Common myeloid progenitor, CD34-positive (primary cell): ENCODE measurements around the gene SMARCE1.

Experiments
- CTCF ChIA-PET: fragments of 350-600 bp; sonication (Branson Sonifier 250); formaldehyde crosslinking; loops from one replicate; lab custom pipeline; 2021; ENCODE audit warnings: antibody characterized with exemption; lab: Charles Lee
- POLR2A ChIA-PET: fragments of 350-600 bp; sonication (Branson Sonifier 250); formaldehyde crosslinking; loops from one replicate; lab custom pipeline; 2021; ENCODE audit warnings: antibody characterized with exemption; lab: Charles Lee
- DNase-seq, 3 donors: peaks; one replicate each; pipeline versions ENCODE4 v3.0.0 to v3.0.0-alpha.2; 2013
- H3K27ac ChIP-seq, 2 experiments: 1 replicate in 1 of 2; 2 replicates in 1 of 2; pipeline ENCODE4 v1.7.0; 2013; ENCODE audit warnings: inconsistent platforms in 2 of 2, low read length in 2 of 2, mild to moderate bottlenecking in 2 of 2, low read depth in 1 of 2, moderate library complexity in 1 of 2; ENCODE audit not compliant: severe bottlenecking in 2 of 2, insufficient read depth in 1 of 2, poor library complexity in 1 of 2
- H3K27me3 ChIP-seq, 5 experiments: replicated peaks in 2 of 5; 1 replicate in 3 of 5; 2 replicates in 2 of 5; pipeline versions ENCODE4 v1.6.1 to v1.7.0; 2013; ENCODE audit warnings: low read length in 4 of 5, mild to moderate bottlenecking in 2 of 5, moderate library complexity in 2 of 5, inconsistent platforms in 1 of 5; ENCODE audit not compliant: insufficient read depth in 5 of 5, control insufficient read depth in 4 of 5
- H3K36me3 ChIP-seq, 4 experiments: 1 replicate in 2 of 4; 2 replicates in 2 of 4; pipeline versions ENCODE4 v1.6.1 to v1.7.0; 2013; ENCODE audit warnings: low read length in 3 of 4, control low read depth in 1 of 4, mild to moderate bottlenecking in 1 of 4; ENCODE audit not compliant: control insufficient read depth in 4 of 4, insufficient read depth in 4 of 4
- H3K4me1 ChIP-seq, 4 experiments: 1 replicate in 3 of 4; 2 replicates in 1 of 4; pipeline versions ENCODE4 v1.6.1 to v1.7.1; 2013; ENCODE audit warnings: low read length in 3 of 4, mild to moderate bottlenecking in 3 of 4, control low read depth in 1 of 4, inconsistent platforms in 1 of 4, moderate library complexity in 1 of 4; ENCODE audit not compliant: control insufficient read depth in 4 of 4, insufficient read depth in 4 of 4; ENCODE audit errors: control extremely low read depth in 1 of 4
- H3K4me3 ChIP-seq, 7 experiments: 1 replicate in 4 of 7; 2 replicates in 3 of 7; pipeline versions ENCODE4 v1.5.1 to v1.7.0; 2013; ENCODE audit warnings: mild to moderate bottlenecking in 7 of 7, low read length in 6 of 7, moderate library complexity in 6 of 7, inconsistent platforms in 2 of 7, low read depth in 2 of 7, control low read depth in 1 of 7; ENCODE audit not compliant: insufficient read depth in 4 of 7, control insufficient read depth in 1 of 7; ENCODE audit errors: extremely low read depth in 1 of 7
- H3K9me3 ChIP-seq, 5 experiments: 1 replicate in 4 of 5; 2 replicates in 1 of 5; pipeline versions ENCODE4 v1.6.1 to v1.7.1; 2013; ENCODE audit warnings: low read length in 4 of 5, mild to moderate bottlenecking in 2 of 5, inconsistent platforms in 1 of 5, low read depth in 1 of 5, moderate library complexity in 1 of 5; ENCODE audit not compliant: control insufficient read depth in 4 of 5, insufficient read depth in 2 of 5; ENCODE audit errors: control extremely low read depth in 1 of 5
- WGBS: methylation state at CpG from one replicate; pipeline ENCODE4 v1.1.5; 2013; ENCODE audit not compliant: insufficient coverage; 5-methylcytosine and 5-hydroxymethylcytosine counted together

The SMARCE1 gene

DNA sequence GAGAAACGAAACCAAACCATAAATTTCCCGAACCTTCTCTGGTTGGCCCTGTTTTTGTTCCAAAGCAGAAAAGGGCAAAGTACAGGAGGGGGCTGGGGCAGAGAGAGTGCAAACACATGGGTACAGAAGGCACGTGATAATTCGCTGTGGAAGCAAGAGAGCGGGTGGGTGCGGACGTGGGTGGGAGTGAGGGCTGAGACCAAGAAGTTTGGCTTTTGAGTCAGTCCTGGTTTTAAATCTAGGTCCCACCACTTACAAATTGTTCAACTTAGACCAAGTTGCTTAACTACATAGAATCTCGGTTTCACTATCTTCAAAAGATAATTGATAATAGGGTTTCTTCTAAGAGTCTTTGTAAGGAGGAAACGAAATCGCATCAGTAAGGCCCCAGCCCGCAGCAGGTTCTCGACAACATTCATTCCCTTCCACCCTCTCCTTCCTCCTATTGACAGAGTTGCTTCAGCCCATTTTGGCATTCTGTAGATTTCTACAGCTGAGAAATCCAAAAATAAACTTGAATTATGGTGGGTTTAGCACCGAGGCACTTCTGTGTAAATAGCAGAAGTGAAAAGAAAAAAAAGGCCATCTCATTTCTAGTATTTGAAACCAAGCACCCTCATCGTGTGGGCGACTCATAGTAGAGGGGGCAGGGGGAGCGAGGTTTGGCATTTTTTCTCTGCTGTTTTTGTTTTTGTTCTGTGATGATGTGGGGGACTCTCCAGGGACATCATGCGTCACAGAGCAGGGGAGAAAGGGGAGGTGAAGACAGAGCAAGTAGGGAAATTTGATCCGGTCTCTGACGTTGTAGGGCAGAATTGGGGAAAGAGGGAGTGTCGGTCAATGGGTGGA lies 48.8 kb downstream of the SMARCE1 start:
- peaks cover 0 to 33% (median 15%) of the 10 kb centered on the region in 4 experiments for H3K4me1 ChIP-seq

DNA sequence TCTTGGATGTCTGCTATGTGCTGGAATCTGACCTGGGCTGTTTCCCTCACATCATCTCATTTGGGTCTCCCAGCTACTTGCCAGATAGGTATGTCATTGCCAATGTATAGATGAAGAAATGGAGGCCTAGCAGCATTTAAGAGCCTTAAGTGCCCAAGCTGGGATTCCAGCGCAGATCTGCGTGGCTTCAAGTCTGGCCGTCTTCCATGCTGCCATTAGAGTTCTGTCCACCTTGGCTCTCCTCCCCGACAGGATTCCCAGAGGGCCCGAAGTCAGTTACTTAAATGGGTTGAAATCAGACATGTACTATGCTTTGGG lies 49.4 kb downstream of the SMARCE1 start:
- Histone ChIP-seq H3K9me3 (no peaks in the 10 kb centered on the region), H3K27ac (no peak overlapping the region)

More for the DNA sequence above, 48.8 kb downstream of the SMARCE1 start:
- Histone ChIP-seq H3K27ac (no peak overlapping the region), H3K27me3 (no peaks in the 10 kb centered on the region), H3K9me3 (no peaks in the 10 kb centered on the region), H3K36me3 (no peaks in the 10 kb centered on the region), H3K4me3 (no peak overlapping the region)
- 88% methylated on average over 7 of the region's 20 CpGs for whole genome bisulfite sequencing
- ChIA-PET POLR2A (no interaction called here), CTCF (interaction anchor here (1.3 kb wide), 1 partner anchor 38 kb away, joined by 4 read pairs; no protein-coding TSS in a partner anchor)
- peak; percentile 49 to 75 (median 69) for DNase-seq

DNA sequence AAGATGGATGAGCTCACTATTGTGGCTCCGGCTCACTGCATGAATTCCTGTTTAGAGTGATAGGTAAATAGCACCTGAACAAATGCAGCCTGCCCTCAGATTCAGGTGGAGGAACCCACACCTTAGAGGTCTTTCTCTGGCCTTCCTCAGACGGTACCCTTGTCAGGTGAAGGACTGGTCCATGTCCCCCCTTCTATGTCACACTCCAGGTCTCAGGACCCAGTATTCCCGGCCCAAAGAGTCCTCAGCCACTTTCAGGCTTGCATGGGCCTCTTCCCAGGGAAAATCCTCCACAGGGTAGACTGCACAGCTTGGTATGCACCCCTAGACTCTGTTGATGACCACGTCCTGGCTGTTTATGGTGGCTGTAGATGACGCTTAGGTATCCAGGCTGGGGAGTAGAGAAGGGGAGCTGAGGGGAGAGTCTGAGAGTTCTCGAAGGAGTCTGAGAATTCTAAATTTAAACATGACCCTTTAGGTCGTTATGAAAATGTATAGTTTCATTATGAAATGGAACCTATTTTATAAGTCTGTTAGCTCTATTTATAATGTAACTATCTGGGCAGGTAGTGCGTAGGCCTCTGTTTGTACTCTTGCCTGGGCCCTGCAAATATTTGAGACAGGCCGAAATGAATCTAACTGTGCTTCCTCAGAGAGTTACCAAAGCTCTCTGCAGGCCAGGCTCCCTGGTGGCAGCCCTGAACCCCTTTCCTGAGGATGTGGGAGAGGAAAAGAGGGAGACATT lies 49.9 kb downstream of the SMARCE1 start:
- CTCF ChIA-PET, result interaction anchor here (1.1 to 1.3 kb wide), 2 partner anchors 14 to 37 kb away, joined by 3 to 4 read pairs; no protein-coding TSS in a partner anchor
- H3K4me1 ChIP-seq, result peaks cover 0 to 33% (median 15%) of the 10 kb centered on the region in 4 experiments

More for the DNA sequence above, 49.4 kb downstream of the SMARCE1 start:
- Histone ChIP-seq H3K36me3 (no peaks in the 10 kb centered on the region), H3K4me1 (peaks cover 0 to 33% (median 15%) of the 10 kb centered on the region in 4 experiments), H3K27me3 (no peaks in the 10 kb centered on the region), H3K4me3 (no peak overlapping the region)
- DNase-seq, result no peak
- ChIA-PET CTCF (interaction anchor here (1.1 to 1.3 kb wide), 2 partner anchors 14 to 37 kb away, joined by 3 to 4 read pairs; no protein-coding TSS in a partner anchor), POLR2A (no interaction called here)
- WGBS, result 87% methylated on average over 5 of the region's 5 CpGs

DNA sequence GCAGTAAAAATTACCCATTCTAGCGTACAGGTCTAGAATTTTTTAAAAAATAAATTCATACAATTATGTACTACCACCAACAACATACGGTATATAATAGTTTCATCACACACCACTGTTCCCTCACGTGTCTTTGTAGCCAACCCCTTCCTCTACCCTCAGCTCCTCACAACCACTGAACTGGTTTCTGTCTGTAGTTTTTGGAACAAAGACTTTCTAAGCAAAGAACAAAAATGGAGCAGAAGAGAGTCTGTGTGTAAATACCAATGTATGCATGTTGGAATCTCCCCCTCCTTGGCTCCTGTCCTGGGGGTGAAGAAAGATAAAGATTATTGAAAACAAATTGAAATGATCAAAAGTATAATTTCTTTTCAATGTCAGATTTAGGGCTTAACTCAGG lies 50.5 kb downstream of the SMARCE1 start:
- no peak overlapping the region for H3K4me3 ChIP-seq
- no peak for DNase-seq

More for the DNA sequence above, 49.9 kb downstream of the SMARCE1 start:
- Histone ChIP-seq H3K27me3 (no peaks in the 10 kb centered on the region), H3K27ac (no peak overlapping the region), H3K9me3 (no peaks in the 10 kb centered on the region), H3K36me3 (no peaks in the 10 kb centered on the region), H3K4me3 (no peak overlapping the region)
- DNase-seq, result no peak
- 93% methylated on average over 6 of the region's 9 CpGs for WGBS
- POLR2A ChIA-PET, result no interaction called here

DNA sequence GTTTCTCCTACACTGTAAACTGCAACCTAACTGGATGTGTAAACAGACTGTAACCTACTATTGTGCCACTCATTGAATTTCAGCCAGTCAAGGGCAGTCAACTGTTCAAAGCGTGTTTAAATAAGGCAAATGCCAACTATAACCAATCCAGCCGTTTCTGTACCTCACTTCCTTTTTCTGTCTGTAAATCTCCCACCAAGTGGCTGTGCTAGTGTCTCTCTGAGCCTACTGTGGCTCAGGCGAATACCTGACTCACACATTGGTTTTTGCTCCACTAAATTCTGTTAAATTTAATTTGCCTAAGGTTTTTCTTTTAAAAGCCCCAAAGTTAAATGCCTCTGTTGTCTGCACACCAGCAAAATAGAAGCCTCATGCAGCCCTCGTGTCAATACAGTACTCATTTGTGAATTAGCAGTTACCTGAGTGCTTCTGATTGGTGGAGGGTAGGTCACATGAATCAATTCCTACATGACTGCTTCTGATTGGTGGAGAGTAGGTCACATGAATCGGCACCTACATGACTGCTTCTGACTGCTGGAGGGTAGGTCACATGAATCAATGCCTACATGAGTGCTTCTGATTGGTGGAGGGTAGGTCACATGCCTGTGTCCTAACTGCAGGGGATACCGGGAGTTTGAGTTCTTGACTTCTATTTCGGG lies 51.2 kb downstream of the SMARCE1 start:
- CTCF ChIA-PET, result no interaction called here
- H3K36me3 ChIP-seq, result no peaks in the 10 kb centered on the region
- H3K4me1 ChIP-seq, result peaks cover 0 to 30% (median 14%) of the 10 kb centered on the region in 4 experiments
- POLR2A ChIA-PET, result interaction anchor here (0.7 kb wide), 1 partner anchor 11 kb away, joined by 3 read pairs; no protein-coding TSS in a partner anchor
- H3K27me3 ChIP-seq, result no peaks in the 10 kb centered on the region
- peak in 2 of 3 donors; percentile 57 to 68 for DNase-seq
- no peak overlapping the region for H3K27ac ChIP-seq
- no peaks in the 10 kb centered on the region for H3K9me3 ChIP-seq
- WGBS, result 71% methylated on average over 7 of the region's 7 CpGs
- no peak overlapping the region for H3K4me3 ChIP-seq

More for the DNA sequence above, 50.5 kb downstream of the SMARCE1 start:
- Histone ChIP-seq H3K27me3 (no peaks in the 10 kb centered on the region), H3K27ac (no peak overlapping the region), H3K4me1 (peaks cover 0 to 33% (median 15%) of the 10 kb centered on the region in 4 experiments), H3K36me3 (no peaks in the 10 kb centered on the region), H3K9me3 (no peaks in the 10 kb centered on the region)
- no CpG with 5 or more reads among the region's 3 CpGs for WGBS
- CTCF ChIA-PET, result interaction anchor here (1.1 kb wide), 1 partner anchor 13 kb away, joined by 3 read pairs; no protein-coding TSS in a partner anchor
- POLR2A ChIA-PET, result interaction anchor here (0.7 kb wide), 1 partner anchor 12 kb away, joined by 3 read pairs; no protein-coding TSS in a partner anchor

DNA sequence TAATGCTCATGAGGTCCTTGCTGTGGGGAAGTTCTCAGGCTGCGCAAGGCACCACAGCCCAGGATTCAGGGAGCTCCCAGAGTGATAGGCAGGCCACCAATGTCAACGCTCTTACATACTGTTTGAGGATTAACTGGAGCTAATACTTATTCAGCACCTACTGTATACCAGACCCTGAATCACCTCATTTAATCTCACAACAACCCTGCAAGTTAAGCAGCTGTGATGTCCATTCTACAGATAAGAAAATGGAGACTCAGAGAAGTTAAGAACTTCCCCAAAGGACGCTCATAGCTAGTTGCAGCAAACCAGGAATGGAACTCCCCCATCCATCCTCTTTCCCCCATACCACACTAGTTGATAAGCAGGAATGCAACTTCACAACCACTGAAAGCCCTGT lies 56.9 kb downstream of the SMARCE1 start:
- Histone ChIP-seq H3K27me3 (no peaks in the 10 kb centered on the region), H3K4me3 (no peak overlapping the region), H3K9me3 (peaks cover 0 to 2% (median 0%) of the 10 kb centered on the region in 5 experiments), H3K36me3 (no peaks in the 10 kb centered on the region), H3K27ac (no peak overlapping the region), H3K4me1 (no peaks in the 10 kb centered on the region)
- ChIA-PET POLR2A (no interaction called here), CTCF (interaction anchor here (0.8 to 1.1 kb wide), 4 partner anchors 9 to 30 kb away, joined by 3 to 4 read pairs (median 3); no protein-coding TSS in a partner anchor)
- no peak for DNase-seq
- WGBS, result 93% methylated on average over 2 of the region's 3 CpGs
